HL-60/S4 treated with phorbol 12-myristate 13-acetate at 8.2 ng/mL for 4 days and 3 days (cell line): ENCODE measurements around the gene ATP2B3.

ENCODE experiments used
- in situ Hi-C: fragments of 300-500 bp; cut with MboI; formaldehyde crosslinking; loops from 2 replicates; pipeline ENCODE4 v1.15.0; 2022; ENCODE audit warnings: low sequenced_read_pairs

ATP2B3 gene

DNA sequence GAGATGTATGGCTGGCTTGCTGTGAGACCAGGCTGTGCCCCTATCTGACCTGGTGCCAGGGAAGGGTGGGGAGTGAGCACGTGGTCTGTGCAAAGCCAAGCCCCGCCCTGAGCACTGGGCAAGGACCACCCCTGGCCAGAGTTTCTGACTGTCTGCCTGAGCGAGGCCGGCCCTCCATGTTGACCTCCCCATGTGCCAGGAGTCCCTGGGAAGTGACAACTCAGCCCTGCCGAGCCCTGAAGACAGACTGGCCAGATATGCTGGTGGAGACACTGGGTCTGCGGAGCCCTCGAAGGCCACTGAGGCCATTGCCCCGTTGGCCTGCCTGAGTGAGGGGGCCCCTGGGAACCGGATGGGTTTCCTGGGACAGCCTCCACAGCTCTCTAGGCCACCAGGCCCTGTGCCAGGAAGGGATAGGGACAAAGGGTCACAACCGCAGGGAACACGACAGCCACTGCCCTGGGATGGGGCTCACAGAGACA, 29.8 kb upstream of the ATP2B3 start:
- in situ Hi-C loops, result loop anchor here (25.0 kb wide), 1 partner anchor 550 kb away; no protein-coding TSS in a partner anchor

DNA sequence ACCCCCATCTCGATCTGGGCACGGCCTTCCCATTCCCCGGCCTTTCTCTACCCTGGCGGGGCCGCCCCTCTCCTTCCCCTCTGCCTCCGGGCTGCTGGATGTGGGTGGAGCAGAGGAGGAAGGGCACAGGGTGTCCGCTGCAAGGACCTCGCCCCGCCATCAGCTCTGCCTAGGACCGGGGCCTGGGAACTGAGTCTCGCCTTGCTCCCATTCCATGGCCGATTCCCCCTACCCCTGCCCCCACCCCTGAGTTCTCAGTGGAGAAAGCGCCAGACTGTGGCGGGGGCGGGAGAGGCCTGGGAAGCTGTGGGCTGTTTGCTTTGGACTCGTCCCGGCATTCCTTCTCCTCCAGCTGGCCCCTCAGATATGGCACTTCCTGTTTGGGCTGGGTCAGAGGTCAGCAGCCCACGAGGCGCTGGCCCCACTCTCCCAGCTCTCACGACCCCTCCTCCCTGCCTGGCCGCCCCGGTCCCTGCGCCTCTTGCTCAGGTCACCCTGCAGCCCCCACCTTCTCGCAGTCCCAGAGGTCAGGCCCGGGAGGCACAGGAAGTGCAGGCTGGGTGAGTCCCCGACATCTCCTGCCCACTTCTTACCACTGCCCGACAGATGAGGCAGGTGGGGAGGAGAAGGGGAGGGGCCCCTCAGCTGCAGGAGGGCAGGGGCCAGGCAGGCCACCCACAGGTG, 29.1 kb upstream of the ATP2B3 start:
- in situ Hi-C loops, result loop anchor here (25.0 kb wide), 1 partner anchor 551 kb away; no protein-coding TSS in a partner anchor

GRCh38 chrX:153490217-153490930, 27.1 kb upstream of the ATP2B3 start:
- in situ Hi-C loops, result loop anchor here (25.0 kb wide), 1 partner anchor 553 kb away; no protein-coding TSS in a partner anchor

- in situ Hi-C loops, result loop anchor here (25.0 kb wide), 1 partner anchor 554 kb away; no protein-coding TSS in a partner anchor
Observed at GRCh38 chrX:153491351-153491914, 26.0 kb upstream of the ATP2B3 start.

GRCh38 chrX:153491918-153492317, 25.5 kb upstream of the ATP2B3 start:
- in situ Hi-C loops, result loop anchor here (25.0 kb wide), 1 partner anchor 555 kb away; no protein-coding TSS in a partner anchor

GRCh38 chrX:153492543-153492942, 24.9 kb upstream of the ATP2B3 start:
- in situ Hi-C loops, result loop anchor here (25.0 kb wide), 1 partner anchor 555 kb away; no protein-coding TSS in a partner anchor

DNA sequence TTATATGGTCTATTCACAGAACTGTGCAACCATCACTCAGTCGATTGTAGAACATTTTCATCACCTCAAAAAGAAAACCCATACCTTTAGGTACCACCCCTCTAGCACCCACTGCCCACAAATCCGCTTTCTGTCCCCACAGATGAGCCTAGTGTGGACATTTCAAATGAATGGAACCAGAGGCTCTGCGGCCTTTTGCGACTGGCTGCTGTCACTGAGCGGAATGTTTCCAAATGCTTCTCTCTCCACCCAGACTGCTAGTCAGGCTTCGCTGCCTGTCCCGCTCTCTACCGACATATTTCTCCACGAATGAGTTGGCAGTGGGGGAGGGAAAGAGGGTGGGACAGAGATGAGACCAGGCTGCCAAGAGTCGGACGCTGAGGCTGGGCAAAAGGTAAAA, 24.4 kb upstream of the ATP2B3 start:
- in situ Hi-C loops, result loop anchor here (25.0 kb wide), 1 partner anchor 556 kb away; no protein-coding TSS in a partner anchor

DNA sequence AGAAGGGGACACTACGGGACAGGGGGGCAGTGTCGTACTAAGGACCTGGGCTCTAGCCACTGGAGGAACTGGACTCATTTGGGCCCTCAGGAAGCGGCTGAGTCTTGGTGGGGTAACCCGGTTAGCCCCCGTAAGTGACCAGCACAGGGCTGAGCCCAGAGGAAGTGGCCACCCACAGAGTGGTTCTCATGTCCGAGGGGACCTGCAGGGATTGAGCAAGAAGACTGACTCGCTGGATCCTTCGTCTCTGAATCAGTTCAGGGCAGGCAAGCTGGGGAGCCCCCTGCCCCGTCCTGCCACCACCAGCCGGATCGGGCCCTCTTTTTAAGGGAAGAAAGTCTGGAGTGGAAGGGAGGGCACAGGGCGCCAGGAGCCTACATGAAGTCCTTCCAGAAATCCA, 23.4 kb upstream of the ATP2B3 start:
- in situ Hi-C loops, result loop anchor here (25.0 kb wide), 1 partner anchor 557 kb away; no protein-coding TSS in a partner anchor

- in situ Hi-C loops, result loop anchor here (25.0 kb wide), 1 partner anchor 557 kb away; no protein-coding TSS in a partner anchor
Observed at GRCh38 chrX:153494541-153495361, 22.7 kb upstream of the ATP2B3 start, which contains the start of gene BGN. Gene BGN, plus strand, starts transcription at chrX:153494980. Its CDS starts 9,652 bp downstream, at chrX:153504632.

- in situ Hi-C loops, result loop anchor here (25.0 kb wide), 1 partner anchor 558 kb away; no protein-coding TSS in a partner anchor
Observed at GRCh38 chrX:153495362-153495751, 22.1 kb upstream of the ATP2B3 start.

- in situ Hi-C loops, result loop anchor here (25.0 kb wide), 1 partner anchor 559 kb away; no protein-coding TSS in a partner anchor
Observed at GRCh38 chrX:153495903-153496589, 21.4 kb upstream of the ATP2B3 start.

DNA sequence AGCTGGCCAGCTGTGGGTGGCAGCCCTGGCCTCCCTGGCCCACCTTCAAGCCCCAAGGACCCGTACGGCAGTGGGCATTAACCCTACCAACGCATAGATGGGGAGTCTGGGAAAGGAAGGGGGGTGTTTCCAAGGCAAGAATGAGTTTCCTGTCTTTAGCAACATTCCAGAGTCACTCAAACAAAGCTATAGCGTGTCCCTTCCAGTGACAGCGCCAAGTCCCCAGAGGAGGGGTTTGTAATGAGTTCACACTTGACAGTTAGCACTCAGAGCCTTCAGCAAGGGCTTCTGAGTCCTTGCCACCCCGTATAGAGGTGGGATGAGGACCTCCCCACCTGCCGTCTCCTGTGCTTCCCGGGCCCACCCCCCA, 20.9 kb upstream of the ATP2B3 start:
- in situ Hi-C loops, result loop anchor here (25.0 kb wide), 1 partner anchor 559 kb away; no protein-coding TSS in a partner anchor

GRCh38 chrX:153498453-153498852, 19.0 kb upstream of the ATP2B3 start:
- in situ Hi-C loops, result loop anchor here (25.0 kb wide), 1 partner anchor 561 kb away; no protein-coding TSS in a partner anchor

DNA sequence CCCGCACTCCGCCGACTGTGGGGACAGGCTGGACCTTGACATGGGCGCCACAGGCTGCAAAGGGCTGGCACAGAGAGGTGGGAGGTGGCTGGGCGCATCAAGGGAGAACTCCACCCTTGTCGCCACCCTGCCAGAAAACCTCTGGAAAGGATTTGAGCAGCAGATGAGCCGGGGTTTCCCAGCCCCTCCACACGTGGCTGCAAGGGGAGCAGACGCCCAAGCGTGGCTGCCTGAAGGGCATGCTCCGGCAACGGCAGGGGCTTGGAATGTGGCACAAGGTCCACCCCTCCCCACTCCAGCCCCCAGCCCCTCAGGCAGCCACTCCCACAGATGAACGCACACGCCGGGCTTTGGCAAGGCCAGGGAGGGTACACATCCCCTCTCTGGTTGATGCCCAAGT, 18.1 kb upstream of the ATP2B3 start:
- in situ Hi-C loops, result loop anchor here (25.0 kb wide), 1 partner anchor 562 kb away; no protein-coding TSS in a partner anchor

- in situ Hi-C loops, result loop anchor here (25.0 kb wide), 1 partner anchor 563 kb away; no protein-coding TSS in a partner anchor
Observed at GRCh38 chrX:153499876-153500275, 17.6 kb upstream of the ATP2B3 start.

GRCh38 chrX:153500676-153501280, 16.7 kb upstream of the ATP2B3 start:
- in situ Hi-C loops, result no loop called here

DNA sequence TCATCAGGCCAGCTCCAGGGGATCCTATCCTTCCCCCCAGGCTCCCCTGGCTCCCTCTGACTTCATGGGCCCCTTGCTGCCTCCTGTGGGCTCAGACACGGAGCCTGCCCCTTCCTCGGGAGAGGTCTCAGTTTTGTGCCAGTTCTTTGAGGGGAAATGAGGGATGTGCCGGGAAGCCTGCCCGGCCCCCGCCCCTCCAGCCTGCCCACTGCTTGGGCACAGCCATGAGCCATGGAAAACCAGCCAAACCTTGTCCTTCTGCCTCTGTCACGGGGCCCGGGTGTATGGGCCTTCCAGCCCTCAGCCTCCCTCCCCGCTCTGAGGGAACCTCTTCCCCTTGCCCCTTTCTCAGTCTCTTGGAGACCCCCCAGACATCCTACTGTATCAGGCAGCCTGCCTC, 15.9 kb upstream of the ATP2B3 start:
- in situ Hi-C loops, result no loop called here

DNA sequence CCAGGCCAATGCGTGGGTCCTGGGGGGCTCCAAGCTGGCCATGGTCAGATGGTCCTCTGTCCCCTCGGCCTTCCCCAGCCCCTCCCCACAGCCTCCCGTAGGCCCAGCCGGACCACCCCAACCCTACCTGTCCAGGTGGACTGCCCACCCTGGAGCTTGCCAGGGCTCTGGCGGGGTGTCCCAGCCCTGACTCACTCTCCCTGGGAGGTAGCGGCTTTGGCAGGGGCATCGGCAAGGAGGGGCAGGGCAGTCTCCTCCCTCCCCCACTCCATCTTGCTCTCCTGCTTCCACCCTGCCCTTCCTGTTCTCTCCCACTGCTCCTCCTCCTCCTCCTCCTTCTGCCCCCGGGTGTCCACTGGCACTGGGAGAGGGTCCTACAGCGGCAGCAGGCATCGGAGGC, 15.3 kb upstream of the ATP2B3 start:
- in situ Hi-C loops, result no loop called here

GRCh38 chrX:153502796-153503195, 14.6 kb upstream of the ATP2B3 start:
- in situ Hi-C loops, result no loop called here
